SK-N-SH treated with all-trans-retinoic acid at 6 μM for 48 hours (cell line): ENCODE data around the gene SLMAP.

ENCODE experiments used
- GLIS3 ChIP-seq: fragments of 250-450 bp; sonication (Bioruptor Pico); IDR thresholded peaks from 2 replicates; pipeline ENCODE4 v1.5.0; 2020; ENCODE audit warnings: mild to moderate bottlenecking, moderate library complexity
- ZFP30 ChIP-seq: fragments of 450-650 bp; formaldehyde crosslinking; IDR thresholded peaks from 2 replicates; pipeline ENCODE4 v1.5.0; 2022; ENCODE audit warnings: mild to moderate bottlenecking, moderate library complexity
- TF ChIP-seq, protein P1 (sequence below): fragments of 250-450 bp; sonication (Bioruptor Pico); IDR thresholded peaks from 2 replicates; pipeline ENCODE4 v1.5.0; 2020; ENCODE audit warnings: mild to moderate bottlenecking, moderate library complexity
- TF ChIP-seq, protein P2 (sequence below): fragments of 250-450 bp; sonication (Bioruptor Pico); IDR thresholded peaks from 2 replicates; pipeline ENCODE4 v1.8.0; 2020; ENCODE audit warnings: mild to moderate bottlenecking, moderate library complexity, borderline replicate concordance
- TF ChIP-seq, protein P3 (sequence below): fragments of 250-450 bp; sonication (Bioruptor Pico); IDR thresholded peaks from 2 replicates; pipeline ENCODE4 v1.5.1; 2020; ENCODE audit warnings: low read depth, mild to moderate bottlenecking, moderate library complexity

DNA sequence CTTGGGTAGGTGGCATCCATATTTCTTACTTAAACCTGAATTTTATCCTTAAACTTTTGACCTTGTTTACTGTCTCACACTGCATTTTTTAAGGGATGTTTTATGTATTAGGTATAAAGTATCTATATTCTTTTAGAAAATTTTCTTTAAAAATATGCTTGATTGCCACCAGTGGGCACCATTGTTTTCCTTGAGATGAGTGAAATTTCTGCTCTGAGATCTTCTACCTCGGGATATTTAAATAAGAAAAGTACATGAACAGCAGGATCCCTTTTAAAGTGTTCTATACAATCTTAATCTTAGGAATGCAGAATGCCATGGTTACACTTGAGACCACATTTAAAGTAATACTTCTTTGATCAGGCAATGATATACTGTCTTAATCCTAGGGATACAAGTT lies 108.7 kb downstream of the SLMAP start:
- TF ChIP-seq, protein P1, sequence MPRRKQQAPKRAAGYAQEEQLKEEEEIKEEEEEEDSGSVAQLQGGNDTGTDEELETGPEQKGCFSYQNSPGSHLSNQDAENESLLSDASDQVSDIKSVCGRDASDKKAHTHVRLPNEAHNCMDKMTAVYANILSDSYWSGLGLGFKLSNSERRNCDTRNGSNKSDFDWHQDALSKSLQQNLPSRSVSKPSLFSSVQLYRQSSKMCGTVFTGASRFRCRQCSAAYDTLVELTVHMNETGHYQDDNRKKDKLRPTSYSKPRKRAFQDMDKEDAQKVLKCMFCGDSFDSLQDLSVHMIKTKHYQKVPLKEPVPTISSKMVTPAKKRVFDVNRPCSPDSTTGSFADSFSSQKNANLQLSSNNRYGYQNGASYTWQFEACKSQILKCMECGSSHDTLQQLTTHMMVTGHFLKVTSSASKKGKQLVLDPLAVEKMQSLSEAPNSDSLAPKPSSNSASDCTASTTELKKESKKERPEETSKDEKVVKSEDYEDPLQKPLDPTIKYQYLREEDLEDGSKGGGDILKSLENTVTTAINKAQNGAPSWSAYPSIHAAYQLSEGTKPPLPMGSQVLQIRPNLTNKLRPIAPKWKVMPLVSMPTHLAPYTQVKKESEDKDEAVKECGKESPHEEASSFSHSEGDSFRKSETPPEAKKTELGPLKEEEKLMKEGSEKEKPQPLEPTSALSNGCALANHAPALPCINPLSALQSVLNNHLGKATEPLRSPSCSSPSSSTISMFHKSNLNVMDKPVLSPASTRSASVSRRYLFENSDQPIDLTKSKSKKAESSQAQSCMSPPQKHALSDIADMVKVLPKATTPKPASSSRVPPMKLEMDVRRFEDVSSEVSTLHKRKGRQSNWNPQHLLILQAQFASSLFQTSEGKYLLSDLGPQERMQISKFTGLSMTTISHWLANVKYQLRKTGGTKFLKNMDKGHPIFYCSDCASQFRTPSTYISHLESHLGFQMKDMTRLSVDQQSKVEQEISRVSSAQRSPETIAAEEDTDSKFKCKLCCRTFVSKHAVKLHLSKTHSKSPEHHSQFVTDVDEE (CRISPR knock-in tag): no peak
- TF ChIP-seq, protein P2, sequence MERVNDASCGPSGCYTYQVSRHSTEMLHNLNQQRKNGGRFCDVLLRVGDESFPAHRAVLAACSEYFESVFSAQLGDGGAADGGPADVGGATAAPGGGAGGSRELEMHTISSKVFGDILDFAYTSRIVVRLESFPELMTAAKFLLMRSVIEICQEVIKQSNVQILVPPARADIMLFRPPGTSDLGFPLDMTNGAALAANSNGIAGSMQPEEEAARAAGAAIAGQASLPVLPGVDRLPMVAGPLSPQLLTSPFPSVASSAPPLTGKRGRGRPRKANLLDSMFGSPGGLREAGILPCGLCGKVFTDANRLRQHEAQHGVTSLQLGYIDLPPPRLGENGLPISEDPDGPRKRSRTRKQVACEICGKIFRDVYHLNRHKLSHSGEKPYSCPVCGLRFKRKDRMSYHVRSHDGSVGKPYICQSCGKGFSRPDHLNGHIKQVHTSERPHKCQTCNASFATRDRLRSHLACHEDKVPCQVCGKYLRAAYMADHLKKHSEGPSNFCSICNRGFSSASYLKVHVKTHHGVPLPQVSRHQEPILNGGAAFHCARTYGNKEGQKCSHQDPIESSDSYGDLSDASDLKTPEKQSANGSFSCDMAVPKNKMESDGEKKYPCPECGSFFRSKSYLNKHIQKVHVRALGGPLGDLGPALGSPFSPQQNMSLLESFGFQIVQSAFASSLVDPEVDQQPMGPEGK (CRISPR knock-in tag): no peak
- no peak for TF ChIP-seq ZFP30 (CRISPR knock-in tag)
- TF ChIP-seq, protein P3, sequence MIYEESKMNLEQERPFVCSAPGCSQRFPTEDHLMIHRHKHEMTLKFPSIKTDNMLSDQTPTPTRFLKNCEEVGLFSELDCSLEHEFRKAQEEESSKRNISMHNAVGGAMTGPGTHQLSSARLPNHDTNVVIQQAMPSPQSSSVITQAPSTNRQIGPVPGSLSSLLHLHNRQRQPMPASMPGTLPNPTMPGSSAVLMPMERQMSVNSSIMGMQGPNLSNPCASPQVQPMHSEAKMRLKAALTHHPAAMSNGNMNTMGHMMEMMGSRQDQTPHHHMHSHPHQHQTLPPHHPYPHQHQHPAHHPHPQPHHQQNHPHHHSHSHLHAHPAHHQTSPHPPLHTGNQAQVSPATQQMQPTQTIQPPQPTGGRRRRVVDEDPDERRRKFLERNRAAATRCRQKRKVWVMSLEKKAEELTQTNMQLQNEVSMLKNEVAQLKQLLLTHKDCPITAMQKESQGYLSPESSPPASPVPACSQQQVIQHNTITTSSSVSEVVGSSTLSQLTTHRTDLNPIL (CRISPR knock-in tag): no peak
- no peak for TF ChIP-seq GLIS3
